ENCODE results near the gene ZG16.

DNA sequence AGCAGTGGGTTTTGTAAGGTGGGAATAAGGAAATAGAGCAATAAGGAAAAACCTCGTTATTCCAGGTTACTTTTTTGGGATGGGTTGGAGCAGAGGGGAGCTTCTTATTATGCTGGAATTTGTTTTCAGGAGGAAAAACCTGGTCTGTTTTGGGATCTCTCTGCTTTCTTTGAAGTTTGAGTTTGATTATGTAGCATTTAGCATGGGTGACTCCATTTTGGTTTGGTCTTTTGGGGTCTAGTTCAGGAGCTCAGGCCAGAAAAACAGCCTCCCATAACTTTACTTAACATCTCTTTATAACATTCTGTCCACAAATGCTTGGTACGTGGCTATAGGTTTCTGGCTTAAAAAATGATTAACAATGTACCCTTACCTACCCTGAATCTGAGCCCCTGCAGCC, 8.5 kb upstream of the ZG16 start:
- TF ChIP-seq CTCF (conservative IDR thresholded peaks at IDR 0.05; ENCODE audit: low read depth in 2 of 2), result no peak
- TF ChIP-seq EZH2 (IDR thresholded peaks at IDR 0.05; ENCODE audit: low read depth, unreplicated experiment), result no peak
- no peak for TF ChIP-seq REST (IDR thresholded peaks at IDR 0.05; ENCODE audit: unreplicated experiment)
- no peak for TF ChIP-seq ETS1 (IDR thresholded peaks at IDR 0.05)

Measured in GM23338 (cell line).